GM19025 (cell line): ENCODE data around the gene KCNIP3.
"Not testable (repeated sequence)": the region's sequence is repeated elsewhere in the genome, so short reads cannot be mapped to it uniquely, and the experiment has no call there.

Experiments used
- ATAC-seq: cut with Tn5 transposase; IDR thresholded peaks from one replicate; pipeline ENCODE4 v1.9.1; 2021; ENCODE audit warnings: mild to moderate bottlenecking, low read depth, moderate library complexity; ENCODE audit not compliant: unreplicated experiment

KCNIP3 gene

GRCh38 chr2:95399061-95399460, 101.9 kb downstream of the KCNIP3 start:
- no peak for ATAC-seq

GRCh38 chr2:95401480-95401879, 104.3 kb downstream of the KCNIP3 start:
- ATAC-seq: no peak

GRCh38 chr2:95402004-95402369, 104.8 kb downstream of the KCNIP3 start:
- peak; percentile 5 for ATAC-seq

- ATAC-seq: peak; percentile 97
These were observed 105.4 kb downstream of the KCNIP3 start, which contains the start of gene FAHD2A for GRCh38 chr2:95402370-95403203. FAHD2A (plus strand) TSS chr2:95402708; CDS start chr2:95405559, 2,851 bp downstream.

- peak; percentile 15 for ATAC-seq
These were observed 106.1 kb downstream of the KCNIP3 start for GRCh38 chr2:95403204-95403721.

GRCh38 chr2:95403824-95404223, 106.7 kb downstream of the KCNIP3 start:
- ATAC-seq: not testable (repeated sequence)

- not testable (repeated sequence) for ATAC-seq
These were observed 107.5 kb downstream of the KCNIP3 start for GRCh38 chr2:95404676-95405075.

- ATAC-seq: not testable (repeated sequence)
These were observed 114.1 kb downstream of the KCNIP3 start for GRCh38 chr2:95411239-95411638.

- ATAC-seq: peak; percentile 84
These were observed 117.0 kb downstream of the KCNIP3 start for GRCh38 chr2:95414015-95414594.

GRCh38 chr2:95415138-95415537, 118.0 kb downstream of the KCNIP3 start:
- not testable (repeated sequence) for ATAC-seq

GRCh38 chr2:95415561-95415960, 118.4 kb downstream of the KCNIP3 start:
- not testable (repeated sequence) for ATAC-seq

GRCh38 chr2:95427196-95427867, 130.2 kb downstream of the KCNIP3 start:
- ATAC-seq: not testable (repeated sequence)

GRCh38 chr2:95429748-95430467, 132.8 kb downstream of the KCNIP3 start:
- not testable (repeated sequence) for ATAC-seq

- not testable (repeated sequence) for ATAC-seq
These were observed 136.2 kb downstream of the KCNIP3 start for GRCh38 chr2:95433373-95433772.

GRCh38 chr2:95433973-95434372, 136.8 kb downstream of the KCNIP3 start:
- not testable (repeated sequence) for ATAC-seq

- not testable (repeated sequence) for ATAC-seq
These were observed 137.4 kb downstream of the KCNIP3 start for GRCh38 chr2:95434507-95435076.

GRCh38 chr2:95435162-95435871, 138.2 kb downstream of the KCNIP3 start:
- ATAC-seq: not testable (repeated sequence)
